AG04450 (cell line): Measurements from ENCODE around the gene MBNL1. TPM values are rescaled to one million over a fixed set of nuclear protein-coding genes. Genes with fewer than 3 reads are reported as not detected.
"Not testable (repeated sequence)": the region's sequence is repeated elsewhere in the genome, so short reads cannot be mapped to it uniquely, and the experiment has no call there.

ENCODE experiments used
- CTCF ChIA-PET: fragments of 300-600, 350-600 bp; formaldehyde crosslinking; extraction: SDS; loops from one replicate; lab custom pipeline; 2022; ENCODE audit warnings: antibody characterized with exemption, inconsistent platforms; lab: Charles Lee
- POLR2A ChIA-PET: fragments of 350-600 bp; formaldehyde crosslinking; extraction: SDS; loops from one replicate; lab custom pipeline; 2021; ENCODE audit warnings: antibody characterized with exemption, inconsistent platforms; lab: Yijun Ruan, JAX
- DNase-seq: peaks from one replicate; pipeline ENCODE4 v3.0.0-alpha.2; 2011; ENCODE audit warnings: low read depth, low spot score
- H3K27ac ChIP-seq: one replicate; pipeline ENCODE4 v1.5.1; 2012; ENCODE audit warnings: low read depth, low read length, control low read depth
- H3K27me3 ChIP-seq: one replicate; pipeline ENCODE4 v1.6.0; 2012; ENCODE audit warnings: low read length; ENCODE audit not compliant: control insufficient read depth, insufficient read depth
- H3K4me3 ChIP-seq: 2 replicates; pipeline ENCODE4 v1.5.1; 2011; ENCODE audit warnings: mild to moderate bottlenecking, low read depth, low read length, control low read depth
- H3K9me3 ChIP-seq: 2 replicates; pipeline ENCODE4 v1.5.1; 2012; ENCODE audit warnings: low read length; ENCODE audit not compliant: control insufficient read depth, insufficient read depth
- CTCF ChIP-seq: IDR thresholded peaks from 2 replicates; pipeline ENCODE4 v1.5.1; 2011; ENCODE audit warnings: low read depth, low read length, control low read depth, inconsistent platforms
- polyA plus RNA-seq: library from polyadenylated mRNA; depleted of rRNA; stranded (reverse); fragments of >200 nt; gene quantifications from 2 replicates; pipeline ENCODE4 v1.2.3, GENCODE V29; 2011

MBNL1 gene
- polyA plus RNA-seq, 1 experiment: 92.1 TPM

GRCh38 chr3:152428577-152428976, 159.8 kb downstream of the MBNL1 start:
- peaks cover 4% of the 10 kb centered on the region; the same call in 1 of the 2 replicates for H3K9me3 ChIP-seq
- ChIA-PET POLR2A (no interaction called here), CTCF (interaction anchor here (0.9 to 1.6 kb wide), 2 partner anchors 16 to 356 kb away, joined by 3 to 5 read pairs; no protein-coding TSS in a partner anchor)
- no peak for TF ChIP-seq CTCF
- no peak for DNase-seq
- no peak overlapping the region for H3K27ac ChIP-seq
- no peak overlapping the region for H3K4me3 ChIP-seq
- H3K27me3 ChIP-seq: no peaks in the 10 kb centered on the region

- POLR2A ChIA-PET: no interaction called here
- peaks cover 4% of the 10 kb centered on the region; the same call in 1 of the 2 replicates for H3K9me3 ChIP-seq
- no peak overlapping the region for H3K4me3 ChIP-seq
- H3K27ac ChIP-seq: no peak overlapping the region
- no peak for TF ChIP-seq CTCF
- no peaks in the 10 kb centered on the region for H3K27me3 ChIP-seq
- CTCF ChIA-PET: interaction anchor here (0.5 to 1.7 kb wide), 5 partner anchors 14 to 1103 kb away, joined by 4 read pairs; no protein-coding TSS in a partner anchor
- no peak for DNase-seq
These were observed 161.7 kb downstream of the MBNL1 start for GRCh38 chr3:152430223-152431002.

- ChIA-PET POLR2A (no interaction called here), CTCF (no interaction called here)
- TF ChIP-seq CTCF: no peak
- H3K27me3 ChIP-seq: no peaks in the 10 kb centered on the region
- H3K9me3 ChIP-seq: peaks cover 4% of the 10 kb centered on the region; the same call in 1 of the 2 replicates
- no peak overlapping the region for H3K4me3 ChIP-seq
- no peak overlapping the region for H3K27ac ChIP-seq
- no peak for DNase-seq
These were observed 165.4 kb downstream of the MBNL1 start for GRCh38 chr3:152434142-152434541.

GRCh38 chr3:152435210-152435609, 166.5 kb downstream of the MBNL1 start:
- DNase-seq, H3K27me3 ChIP-seq, H3K27ac ChIP-seq, CTCF ChIA-PET, H3K9me3 ChIP-seq, H3K4me3 ChIP-seq: not testable (repeated sequence)
- POLR2A ChIA-PET: interaction anchor here (0.6 kb wide), 1 partner anchor 166 kb away, joined by 3 read pairs; no protein-coding TSS in a partner anchor

- H3K4me3 ChIP-seq: no peak overlapping the region
- no peaks in the 10 kb centered on the region for H3K27me3 ChIP-seq
- no peak overlapping the region for H3K27ac ChIP-seq
- ChIA-PET POLR2A (no interaction called here), CTCF (no interaction called here)
- no peak for TF ChIP-seq CTCF
- peaks cover 4% of the 10 kb centered on the region; the same call in 1 of the 2 replicates for H3K9me3 ChIP-seq
- DNase-seq: no peak
These were observed 168.2 kb downstream of the MBNL1 start for GRCh38 chr3:152436707-152437590.
